H9 (cell line): ENCODE measurements around the gene RAB27B. TPM values are rescaled to one million over a fixed set of nuclear protein-coding genes. Genes with fewer than 3 reads are reported as not detected.
"Not testable (repeated sequence)": the region's sequence is repeated elsewhere in the genome, so short reads cannot be mapped to it uniquely, and the experiment has no call there.

Experiments used
- DNase-seq: peaks from one replicate; pipeline ENCODE4 v3.0.0-alpha.2; 2017
- H2AFZ ChIP-seq: one replicate; pipeline ENCODE4 v1.6.1; 2013; ENCODE audit warnings: mild to moderate bottlenecking, low read length, control low read depth, moderate library complexity
- H2AK5ac ChIP-seq: 2 replicates; pipeline ENCODE4 v1.6.1; 2013; ENCODE audit warnings: low read length, control low read depth, mixed read lengths; ENCODE audit not compliant: insufficient read length
- H2BK120ac ChIP-seq: one replicate; pipeline ENCODE4 v1.6.1; 2013; ENCODE audit warnings: low read depth, mild to moderate bottlenecking, low read length, control low read depth, inconsistent platforms; ENCODE audit not compliant: poor library complexity, severe bottlenecking
- H2BK12ac ChIP-seq: 2 replicates; pipeline ENCODE4 v1.6.1; 2013; ENCODE audit warnings: low read length, control low read depth, mixed read lengths, low read depth; ENCODE audit not compliant: insufficient read length
- H2BK15ac ChIP-seq: 2 replicates; pipeline ENCODE4 v1.6.1; 2013; ENCODE audit warnings: low read depth, low read length, control low read depth
- H2BK20ac ChIP-seq: one replicate; pipeline ENCODE4 v1.6.1; 2013; ENCODE audit warnings: low read depth, mild to moderate bottlenecking, low read length, control low read depth, inconsistent platforms; ENCODE audit not compliant: poor library complexity, severe bottlenecking
- H2BK5ac ChIP-seq: 2 replicates; pipeline ENCODE4 v1.6.1; 2013; ENCODE audit warnings: low read length, control low read depth, mixed read lengths; ENCODE audit not compliant: insufficient read length
- H3K14ac ChIP-seq: 2 replicates; pipeline ENCODE4 v1.6.1; 2013; ENCODE audit warnings: low read length, control low read depth; ENCODE audit not compliant: insufficient read depth
- H3K18ac ChIP-seq: 2 replicates; pipeline ENCODE4 v1.6.1; 2013; ENCODE audit warnings: low read depth, mild to moderate bottlenecking, mixed read lengths, low read length, control low read depth; ENCODE audit not compliant: insufficient read length
- H3K23ac ChIP-seq: 2 replicates; pipeline ENCODE4 v1.6.1; 2013; ENCODE audit warnings: low read length, control low read depth, mixed read lengths, low read depth; ENCODE audit not compliant: insufficient read length
- H3K23me2 ChIP-seq: 2 replicates; pipeline ENCODE4 v1.6.1; 2013; ENCODE audit warnings: low read depth, mild to moderate bottlenecking, mixed read lengths, low read length, control low read depth; ENCODE audit not compliant: insufficient read length, poor library complexity, severe bottlenecking
- H3K27ac ChIP-seq: 2 replicates; pipeline ENCODE4 v1.5.1; 2013; ENCODE audit warnings: low read length, control low read depth, mixed read lengths, low read depth; ENCODE audit not compliant: insufficient read length
- H3K27me3 ChIP-seq: 2 replicates; pipeline ENCODE4 v1.6.1; 2013; ENCODE audit warnings: low read length, control low read depth, inconsistent platforms; ENCODE audit not compliant: insufficient read depth
- H3K4ac ChIP-seq: 2 replicates; pipeline ENCODE4 v1.6.1; 2013; ENCODE audit warnings: low read depth, mild to moderate bottlenecking, control low read depth, inconsistent platforms, low read length, moderate library complexity
- H3K4me1 ChIP-seq: 2 replicates; pipeline ENCODE4 v1.6.1; 2013; ENCODE audit warnings: low read length, control low read depth, inconsistent platforms; ENCODE audit not compliant: insufficient read depth
- H3K4me2 ChIP-seq: 2 replicates; pipeline ENCODE4 v1.6.1; 2013; ENCODE audit warnings: low read length, control low read depth, mixed read lengths; ENCODE audit not compliant: insufficient read length, insufficient read depth
- H3K56ac ChIP-seq: 2 replicates; pipeline ENCODE4 v1.6.1; 2013; ENCODE audit warnings: low read depth, mild to moderate bottlenecking, mixed read lengths, low read length, control low read depth; ENCODE audit not compliant: insufficient read length
- H3K79me1 ChIP-seq: 2 replicates; pipeline ENCODE4 v1.6.1; 2013; ENCODE audit warnings: low read depth, mild to moderate bottlenecking, moderate library complexity, low read length, control low read depth, inconsistent platforms; ENCODE audit not compliant: insufficient read depth, poor library complexity, severe bottlenecking
- H3K79me2 ChIP-seq: 2 replicates; pipeline ENCODE4 v1.6.1; 2013; ENCODE audit warnings: low read length, control low read depth, inconsistent platforms; ENCODE audit not compliant: insufficient read depth
- H3K9ac ChIP-seq: 2 replicates; pipeline ENCODE4 v1.6.1; 2013; ENCODE audit warnings: low read length, control low read depth, mixed read lengths; ENCODE audit not compliant: insufficient read length; ENCODE audit errors: extremely low read depth
- H3K9me3 ChIP-seq: one replicate; pipeline ENCODE4 v1.6.1; 2013; ENCODE audit warnings: low read depth, low read length, inconsistent platforms; ENCODE audit not compliant: control insufficient read depth
- H3T11ph ChIP-seq: one replicate; pipeline ENCODE4 v1.6.1; 2013; ENCODE audit warnings: mild to moderate bottlenecking, low read length, control low read depth, inconsistent platforms
- H4K20me1 ChIP-seq: one replicate; pipeline ENCODE4 v1.6.1; 2013; ENCODE audit not compliant: control insufficient read depth, insufficient read length, insufficient read depth
- H4K5ac ChIP-seq: 2 replicates; pipeline ENCODE4 v1.6.1; 2013; ENCODE audit warnings: low read depth, mild to moderate bottlenecking, mixed read lengths, low read length, control low read depth; ENCODE audit not compliant: insufficient read length
- H4K8ac ChIP-seq: replicated peaks from 2 replicates; pipeline ENCODE4 v1.6.1; 2013; ENCODE audit warnings: low read length, control low read depth, mixed read lengths, low read depth; ENCODE audit not compliant: insufficient read length
- H4K91ac ChIP-seq: 2 replicates; pipeline ENCODE4 v1.6.1; 2013; ENCODE audit warnings: low read depth, mild to moderate bottlenecking, moderate library complexity, mixed read lengths, low read length, control low read depth; ENCODE audit not compliant: insufficient read length
- H3K27ac Mint-ChIP-seq, 3 experiments: 2 replicates in 2 of 3; 3 replicates in 1 of 3; pipeline ENCODE4 v1.8.0; 2020 to 2021; ENCODE audit warnings: mixed read lengths in 3 of 3, mild to moderate bottlenecking in 1 of 3, moderate library complexity in 1 of 3
- H3K27me3 Mint-ChIP-seq: 2 replicates; pipeline ENCODE4 v1.8.0; 2021; ENCODE audit warnings: low read depth, mild to moderate bottlenecking, moderate library complexity, mixed read lengths
- H3K36me3 Mint-ChIP-seq, 3 experiments: 2 replicates in 2 of 3; 3 replicates in 1 of 3; pipeline ENCODE4 v1.8.0; 2020 to 2021; ENCODE audit warnings: low read depth in 3 of 3, mixed read lengths in 3 of 3; ENCODE audit not compliant: insufficient read depth in 1 of 3
- H3K4me1 Mint-ChIP-seq, 2 experiments: 2 replicates each; pipeline ENCODE4 v1.8.0; 2020; ENCODE audit warnings: mixed read lengths in 2 of 2
- H3K4me3 Mint-ChIP-seq, 2 experiments: 2 replicates in 1 of 2; 3 replicates in 1 of 2; pipeline ENCODE4 v1.8.0; 2020 to 2021; ENCODE audit warnings: mild to moderate bottlenecking in 2 of 2, mixed read lengths in 2 of 2, moderate library complexity in 1 of 2
- H3K9me3 Mint-ChIP-seq, 2 experiments: 2 replicates in 1 of 2; 3 replicates in 1 of 2; pipeline ENCODE4 v1.8.0; 2020; ENCODE audit warnings: mild to moderate bottlenecking in 2 of 2, mixed read lengths in 2 of 2, moderate library complexity in 1 of 2
- WGBS: extraction: QIAGEN DNeasy Blood & Tissue Kit; methylation state at CpG from one replicate; pipeline ENCODE4 v1.1.7; 2013; ENCODE audit warnings: missing lambda C conversion rate, low lambda C conversion rate, mixed read lengths; ENCODE audit not compliant: insufficient read length; ENCODE audit errors: extremely low coverage; 5-methylcytosine and 5-hydroxymethylcytosine counted together
- total RNA-seq: library from RNA; stranded (reverse); gene quantifications from 2 replicates; pipeline ENCODE4 v1.2.1, GENCODE V29; 2021
- TF ChIP-seq, protein P1 (sequence below): fragments of 200-600 bp; sonication (generic); conservative IDR thresholded peaks from 3 replicates; pipeline ENCODE4 v1.8.0; 2021; ENCODE audit warnings: antibody characterized with exemption, mild to moderate bottlenecking

The RAB27B gene
- total RNA-seq, 1 experiment from 2014 or later, result 0.15 TPM

DNA sequence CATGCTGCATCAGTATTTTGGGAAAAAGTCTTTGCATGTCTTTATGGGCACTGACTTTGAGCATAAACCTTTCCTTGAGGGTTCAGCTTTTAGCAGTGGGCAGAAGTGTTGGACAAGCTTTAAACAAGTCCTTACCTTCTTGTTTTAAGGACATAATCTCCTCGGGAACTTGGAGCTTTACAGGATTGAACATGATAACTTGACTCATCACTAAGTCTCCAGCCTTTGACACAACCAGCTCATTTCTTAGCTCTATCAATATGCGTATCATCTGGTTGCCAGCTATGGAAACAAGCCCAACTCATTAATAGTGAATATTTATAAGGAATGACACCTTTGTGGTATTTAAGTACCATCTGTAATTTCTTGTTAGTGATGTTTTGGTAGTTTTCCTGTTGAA lies 21.0 kb upstream of the RAB27B start:
- Histone ChIP-seq H3K23ac (no peak overlapping the region), H2AFZ (no peak overlapping the region), H3K9ac (no peak overlapping the region), H3T11ph (no peak overlapping the region), H2BK20ac (no peak overlapping the region), H3K4me2 (no peak overlapping the region), H3K9me3 (no peaks in the 10 kb centered on the region), H2BK15ac (no peak overlapping the region), H2BK5ac (no peak overlapping the region), H3K4me1 (no peaks in the 10 kb centered on the region), H3K56ac (no peak overlapping the region), H3K27me3 (no peaks in the 10 kb centered on the region), H4K20me1 (no peaks in the 10 kb centered on the region), H4K5ac (no peak overlapping the region), H3K14ac (no peak overlapping the region), H2BK120ac (no peak overlapping the region), H3K79me2 (no peaks in the 10 kb centered on the region), H3K18ac (no peak overlapping the region), H3K4ac (no peak overlapping the region), H3K79me1 (no peaks in the 10 kb centered on the region), H2AK5ac (no peak overlapping the region), H3K27ac (no peak overlapping the region), H4K8ac (no peak overlapping the region), H2BK12ac (no peak overlapping the region), H3K23me2 (no peaks in the 10 kb centered on the region), H4K91ac (no peak overlapping the region)
- DNase-seq, result no peak
- Mint-ChIP-seq H3K9me3 (no peaks in the 10 kb centered on the region), H3K4me1 (no peaks in the 10 kb centered on the region; a peak in 2 of 4 replicates), H3K27ac (no peak overlapping the region), H3K27me3 (no peaks in the 10 kb centered on the region), H3K36me3 (no peaks in the 10 kb centered on the region), H3K4me3 (no peak overlapping the region)
- TF ChIP-seq, protein P1, sequence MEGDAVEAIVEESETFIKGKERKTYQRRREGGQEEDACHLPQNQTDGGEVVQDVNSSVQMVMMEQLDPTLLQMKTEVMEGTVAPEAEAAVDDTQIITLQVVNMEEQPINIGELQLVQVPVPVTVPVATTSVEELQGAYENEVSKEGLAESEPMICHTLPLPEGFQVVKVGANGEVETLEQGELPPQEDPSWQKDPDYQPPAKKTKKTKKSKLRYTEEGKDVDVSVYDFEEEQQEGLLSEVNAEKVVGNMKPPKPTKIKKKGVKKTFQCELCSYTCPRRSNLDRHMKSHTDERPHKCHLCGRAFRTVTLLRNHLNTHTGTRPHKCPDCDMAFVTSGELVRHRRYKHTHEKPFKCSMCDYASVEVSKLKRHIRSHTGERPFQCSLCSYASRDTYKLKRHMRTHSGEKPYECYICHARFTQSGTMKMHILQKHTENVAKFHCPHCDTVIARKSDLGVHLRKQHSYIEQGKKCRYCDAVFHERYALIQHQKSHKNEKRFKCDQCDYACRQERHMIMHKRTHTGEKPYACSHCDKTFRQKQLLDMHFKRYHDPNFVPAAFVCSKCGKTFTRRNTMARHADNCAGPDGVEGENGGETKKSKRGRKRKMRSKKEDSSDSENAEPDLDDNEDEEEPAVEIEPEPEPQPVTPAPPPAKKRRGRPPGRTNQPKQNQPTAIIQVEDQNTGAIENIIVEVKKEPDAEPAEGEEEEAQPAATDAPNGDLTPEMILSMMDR, result no peak
- WGBS, result no CpG with 5 or more reads among the region's 2 CpGs

DNA sequence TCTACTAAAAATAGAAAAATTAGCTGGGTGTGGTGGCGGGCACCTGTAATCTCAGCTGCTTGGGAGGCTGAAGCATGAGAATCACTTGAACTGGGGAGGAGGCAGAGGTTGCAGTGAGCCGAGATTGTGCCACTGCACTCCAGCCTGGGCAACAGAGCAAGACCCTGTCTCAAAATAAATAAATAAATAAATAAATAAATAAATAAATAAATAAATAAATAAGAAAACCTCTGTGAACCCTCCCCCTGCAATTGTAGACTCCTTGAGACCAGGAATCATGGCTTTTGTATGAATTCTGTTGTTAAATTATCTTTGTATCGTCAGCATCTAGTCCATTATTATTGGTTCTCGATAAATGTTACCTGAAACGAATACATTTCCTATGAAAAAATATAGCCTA lies 17.6 kb upstream of the RAB27B start:
- WGBS, result no CpG with 5 or more reads among the region's 5 CpGs
- H4K20me1 ChIP-seq, H4K8ac ChIP-seq, H2BK120ac ChIP-seq, H3K23ac ChIP-seq, H3K23me2 ChIP-seq, H3K4me1 Mint-ChIP-seq, H3K27ac ChIP-seq, H2BK20ac ChIP-seq, H3K4ac ChIP-seq, H2BK15ac ChIP-seq, H2BK12ac ChIP-seq, H2BK5ac ChIP-seq, H3K9me3 ChIP-seq, H3K14ac ChIP-seq, H2AFZ ChIP-seq, H3K4me2 ChIP-seq, H3K79me2 ChIP-seq, H3K56ac ChIP-seq, H3K9ac ChIP-seq, H2AK5ac ChIP-seq, H4K91ac ChIP-seq, H3T11ph ChIP-seq, H4K5ac ChIP-seq, H3K4me3 Mint-ChIP-seq, H3K9me3 Mint-ChIP-seq, DNase-seq, H3K18ac ChIP-seq, H3K27ac Mint-ChIP-seq, H3K36me3 Mint-ChIP-seq, H3K27me3 ChIP-seq, H3K27me3 Mint-ChIP-seq, H3K79me1 ChIP-seq, H3K4me1 ChIP-seq: not testable (repeated sequence)
